HG02610 (cell line): ENCODE results near the gene LGI2.

Experiments used
- ATAC-seq: cut with Tn5 transposase; IDR thresholded peaks from one replicate; pipeline ENCODE4 v1.9.1; 2021; ENCODE audit warnings: mild to moderate bottlenecking, moderate library complexity; ENCODE audit not compliant: unreplicated experiment

LGI2 gene

GRCh38 chr4:24968992-24969391 lies 61.8 kb downstream of the LGI2 start:
- ATAC-seq: no peak

- ATAC-seq: no peak
These were observed 62.5 kb downstream of the LGI2 start for GRCh38 chr4:24968278-24968677.

GRCh38 chr4:24967346-24967745 lies 63.4 kb downstream of the LGI2 start:
- ATAC-seq: no peak

GRCh38 chr4:24966076-24966475 lies 64.7 kb downstream of the LGI2 start:
- ATAC-seq: no peak

GRCh38 chr4:24965627-24966026 lies 65.1 kb downstream of the LGI2 start:
- ATAC-seq: no peak

- no peak for ATAC-seq
These were observed 67.5 kb downstream of the LGI2 start for GRCh38 chr4:24963277-24963676.

GRCh38 chr4:24957886-24958285 lies 72.9 kb downstream of the LGI2 start:
- ATAC-seq: no peak

- no peak for ATAC-seq
These were observed 74.0 kb downstream of the LGI2 start for GRCh38 chr4:24956763-24957162.

- no peak for ATAC-seq
These were observed 74.7 kb downstream of the LGI2 start for GRCh38 chr4:24956091-24956490.

- no peak for ATAC-seq
These were observed 78.1 kb downstream of the LGI2 start for GRCh38 chr4:24952667-24953066.

- ATAC-seq: no peak
These were observed 80.8 kb downstream of the LGI2 start for GRCh38 chr4:24949970-24950369.
